Subcutaneous adipose tissue (tissue), 4 donors: ENCODE measurements around the gene PRDM16. TPM values are rescaled to one million over a fixed set of nuclear protein-coding genes. Genes with fewer than 3 reads are reported as not detected.

Source experiments
- CTCF ChIP-seq: fragments of 450-650 bp; IDR thresholded peaks from one replicate; pipeline ENCODE4 v1.5.1; 2016; ENCODE audit warnings: low read depth, mild to moderate bottlenecking, control low read depth, antibody characterized with exemption, moderate library complexity
- total RNA-seq, 4 donors: library from RNA; depleted of rRNA; stranded (reverse); fragments of >200 nt; gene quantifications; one replicate each; pipeline ENCODE4 v1.1.0, GENCODE V29; 2016

PRDM16 gene
- total RNA-seq, 4 donors from 2014 or later, result 0.82 to 1.7 (median 1.1) TPM

DNA sequence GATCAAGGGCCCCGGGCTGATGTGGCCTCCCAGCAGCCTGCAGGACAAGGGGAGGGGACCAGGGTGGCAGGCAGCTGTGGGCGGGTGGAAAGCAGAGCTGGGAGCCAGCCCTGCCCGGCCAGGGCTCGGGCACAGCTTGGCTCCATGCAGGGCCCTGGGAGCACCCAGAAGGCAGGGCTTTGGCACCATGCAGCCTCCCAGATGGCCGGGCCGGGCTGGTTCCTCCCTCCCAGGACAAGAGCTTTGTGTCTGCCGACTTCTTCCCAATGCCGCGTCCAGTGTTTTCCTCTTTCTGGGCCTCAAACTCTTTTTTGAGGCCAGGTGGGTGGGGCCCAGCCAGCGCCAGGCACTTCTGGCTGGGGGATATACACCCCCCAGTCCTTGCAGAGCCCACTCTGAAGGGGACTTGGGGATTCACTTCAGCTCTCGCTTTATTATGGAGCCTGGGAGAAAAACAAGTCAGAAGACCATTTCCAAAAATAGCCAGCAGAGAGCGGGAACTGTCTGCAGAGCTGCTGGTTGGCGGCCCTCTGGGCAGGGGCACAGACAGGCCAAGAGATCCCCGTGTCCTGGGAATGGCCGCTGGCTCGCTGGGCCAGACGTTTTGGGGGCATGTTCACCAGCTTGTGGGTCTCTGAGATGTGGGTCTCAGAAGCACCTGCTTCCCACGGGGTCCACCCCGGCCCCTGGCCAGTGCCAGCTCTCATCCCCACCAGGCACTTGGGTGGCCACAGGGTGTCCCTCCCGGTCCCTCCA lies 281.7 kb downstream of the PRDM16 start:
- TF ChIP-seq CTCF, result no peak

DNA sequence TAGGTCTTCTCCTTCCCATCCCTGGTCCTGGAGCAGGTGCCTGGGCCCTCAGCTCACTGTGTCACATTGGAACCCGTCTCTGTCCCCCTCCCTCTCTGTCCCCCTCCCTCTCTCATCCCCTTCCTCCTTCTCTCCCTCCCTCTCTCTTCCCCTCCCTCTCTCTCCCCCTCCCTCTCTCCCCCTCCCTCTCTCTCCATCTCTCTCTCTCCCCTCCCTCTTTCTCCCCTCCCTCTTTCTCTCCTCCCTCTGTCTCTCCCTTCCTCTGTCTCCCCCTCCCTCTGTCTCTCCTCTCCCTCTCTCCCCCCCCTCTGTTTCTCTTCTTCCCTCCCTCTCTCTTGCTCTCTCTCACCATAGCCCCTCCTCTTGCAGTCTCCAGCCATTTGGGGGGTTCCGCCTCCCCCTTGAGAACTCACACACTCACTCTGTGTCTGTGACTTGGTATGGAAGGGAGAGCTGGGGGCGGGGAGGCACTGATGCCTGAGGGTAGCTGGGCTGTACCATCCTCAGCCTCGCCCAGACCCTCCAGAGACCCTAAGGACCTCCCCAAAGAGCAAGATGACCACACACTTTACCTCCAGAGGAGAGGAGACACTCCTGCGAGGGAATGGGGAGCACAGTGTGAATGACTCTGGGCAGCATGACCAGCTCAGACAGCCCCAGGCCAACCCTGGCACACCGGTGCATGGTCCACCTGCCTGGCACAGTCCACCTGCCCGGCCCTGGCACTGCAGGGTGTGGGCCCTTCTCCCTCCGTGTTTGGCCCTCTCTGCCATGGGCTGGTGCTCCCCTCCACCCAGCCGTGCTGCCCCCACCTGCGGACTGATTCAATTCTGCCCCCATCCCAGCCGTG lies 282.7 kb downstream of the PRDM16 start:
- no peak for TF ChIP-seq CTCF

GRCh38 chr1:3352299-3352951 lies 283.4 kb downstream of the PRDM16 start:
- TF ChIP-seq CTCF, result no peak

DNA sequence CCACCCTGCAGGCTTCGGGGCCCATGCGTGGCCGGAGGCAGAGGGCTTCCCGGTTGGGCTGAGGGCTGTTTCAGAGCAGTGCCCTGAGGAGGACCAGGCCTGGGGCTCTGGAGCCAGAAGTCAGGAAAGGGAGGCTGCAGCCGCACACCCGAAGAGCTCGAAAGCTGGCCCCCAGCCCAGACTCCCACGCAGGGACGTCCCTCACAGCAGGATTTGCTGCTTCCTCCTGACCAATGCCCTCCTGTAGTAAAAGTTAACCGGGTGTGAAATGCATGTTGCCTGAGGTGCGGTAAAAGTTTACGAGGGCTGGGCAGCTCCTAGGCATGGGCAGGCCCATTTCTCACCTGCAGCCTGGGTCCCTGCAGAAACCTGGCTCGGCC lies 283.9 kb downstream of the PRDM16 start:
- no peak for TF ChIP-seq CTCF

GRCh38 chr1:3353876-3354275 lies 284.9 kb downstream of the PRDM16 start:
- TF ChIP-seq CTCF, result no peak

GRCh38 chr1:3355089-3355488 lies 286.1 kb downstream of the PRDM16 start:
- TF ChIP-seq CTCF, result no peak
